GM21576 (cell line): ENCODE data around the gene TMEM225B.
A peak's percentile ranks its signal among the peaks of the same experiment; 100 is the strongest.
"Not testable (repeated sequence)": the region's sequence is repeated elsewhere in the genome, so short reads cannot be mapped to it uniquely, and the experiment has no call there.

Source experiments
- ATAC-seq: cut with Tn5 transposase; IDR thresholded peaks from one replicate; pipeline ENCODE4 v1.9.1; 2021; ENCODE audit warnings: mild to moderate bottlenecking, moderate library complexity; ENCODE audit not compliant: unreplicated experiment

The TMEM225B gene

GRCh38 chr7:99579281-99579955 is 18.6 kb upstream of the TMEM225B start:
- ATAC-seq: no peak

DNA sequence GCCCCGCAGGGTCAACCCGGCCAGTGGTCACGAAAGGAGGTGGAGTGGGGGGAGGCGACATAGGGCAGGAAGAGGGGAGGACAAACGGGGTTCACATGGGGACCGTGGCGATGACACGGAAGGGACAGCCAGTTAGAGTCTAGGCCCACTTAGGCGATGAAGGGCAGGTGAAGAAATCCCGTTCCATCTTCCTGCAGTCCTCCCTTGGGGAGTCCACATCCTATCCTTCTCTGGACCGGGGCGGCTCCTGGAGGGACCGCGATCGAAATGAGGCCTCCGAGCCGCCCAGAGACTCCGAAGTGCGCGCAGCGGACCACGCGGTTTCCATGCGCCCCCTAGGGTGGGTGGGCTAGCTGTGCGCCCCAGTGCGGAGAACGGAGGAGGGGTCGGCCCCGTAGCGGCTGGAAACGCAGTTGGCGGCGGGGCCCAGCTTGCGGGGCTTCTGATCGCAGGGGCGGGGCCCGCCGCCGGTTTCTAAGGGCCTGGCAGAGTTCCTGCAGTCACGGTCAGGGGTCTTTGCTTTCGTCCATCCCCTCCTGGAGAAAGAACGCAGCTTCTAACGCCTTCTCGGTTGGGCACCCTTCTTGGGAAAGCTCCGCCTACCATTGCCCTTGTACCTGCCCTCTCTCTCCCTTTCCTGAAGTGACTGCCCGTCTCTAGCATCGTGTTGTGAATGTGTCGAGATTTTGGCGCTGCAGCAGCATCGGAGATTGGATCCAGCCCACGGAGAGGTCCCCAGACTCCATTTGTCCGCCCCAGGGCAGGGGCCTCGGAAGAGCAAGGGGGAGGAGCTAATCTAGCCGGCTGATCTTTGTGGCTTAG is 17.9 kb upstream of the TMEM225B start:
- no peak for ATAC-seq

GRCh38 chr7:99580778-99581332 is 17.2 kb upstream of the TMEM225B start:
- ATAC-seq: not testable (repeated sequence)

DNA sequence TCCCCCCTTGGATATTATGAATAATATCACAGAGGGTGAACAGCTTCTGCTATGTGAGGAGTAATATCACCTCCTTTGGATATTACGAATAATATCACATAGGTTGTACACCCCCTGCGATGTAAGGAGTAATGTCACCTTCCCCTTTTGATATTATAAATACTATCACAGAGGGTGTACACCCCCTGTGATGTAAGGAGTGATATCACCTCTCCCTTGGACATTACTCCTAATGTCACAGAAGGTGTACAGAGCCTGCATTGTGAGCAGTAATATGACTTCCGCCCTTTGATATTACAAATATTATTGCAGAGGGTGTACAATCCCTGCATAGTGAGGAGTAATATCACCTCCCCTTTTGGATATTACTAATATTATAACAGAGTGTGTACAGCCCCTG is 9.2 kb upstream of the TMEM225B start:
- ATAC-seq: no peak

GRCh38 chr7:99594948-99595745 is 2.9 kb upstream of the TMEM225B start:
- ATAC-seq: no peak

GRCh38 chr7:99596408-99596955 is 1.6 kb upstream of the TMEM225B start:
- ATAC-seq: no peak

DNA sequence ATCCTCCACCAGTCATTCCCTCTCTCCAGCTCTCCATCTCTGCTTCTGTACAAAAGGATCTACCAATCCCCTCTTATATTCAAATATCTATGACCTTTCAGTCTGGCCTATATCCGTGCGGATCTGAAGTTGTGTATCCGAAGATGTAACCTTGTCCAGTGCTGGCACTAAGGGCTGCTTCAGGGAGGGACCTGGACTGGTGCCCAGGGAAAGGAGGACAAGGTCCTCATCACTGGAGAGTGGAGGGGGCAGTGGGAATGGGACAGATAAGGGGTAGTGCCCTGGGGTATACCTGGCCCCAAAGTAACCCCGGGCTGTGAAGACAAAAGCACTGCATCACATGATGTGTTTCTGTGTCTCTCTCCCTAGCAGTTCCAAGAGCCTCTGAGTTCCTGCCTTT is 1.8 kb downstream of the TMEM225B start:
- ATAC-seq: no peak

GRCh38 chr7:99601656-99602310 is 3.7 kb downstream of the TMEM225B start:
- ATAC-seq: no peak

GRCh38 chr7:99605527-99605926 is 7.5 kb downstream of the TMEM225B start:
- ATAC-seq: no peak

GRCh38 chr7:99606531-99606930 is 8.5 kb downstream of the TMEM225B start:
- no peak for ATAC-seq

GRCh38 chr7:99607548-99607947 is 9.5 kb downstream of the TMEM225B start:
- ATAC-seq: no peak

GRCh38 chr7:99614495-99614894 is 16.4 kb downstream of the TMEM225B start:
- ATAC-seq: no peak

DNA sequence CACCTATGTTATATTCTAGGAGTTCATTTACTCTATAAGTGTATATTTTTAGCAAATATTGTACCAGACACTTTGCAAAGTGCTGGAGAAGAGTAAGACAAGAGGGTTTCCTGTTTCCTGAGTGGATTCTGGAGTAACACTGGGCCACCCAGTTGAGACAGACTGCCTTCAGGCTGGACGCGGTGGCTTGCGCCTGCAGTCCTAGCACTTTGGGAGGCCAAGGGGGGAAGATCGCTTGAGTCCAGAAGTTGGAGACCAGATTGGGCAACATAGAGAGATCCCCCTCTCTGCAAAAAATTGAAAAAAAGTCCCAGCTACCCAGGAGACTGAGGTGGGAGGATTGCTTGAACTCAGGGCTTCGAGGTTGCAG is 17.9 kb downstream of the TMEM225B start:
- no peak for ATAC-seq

DNA sequence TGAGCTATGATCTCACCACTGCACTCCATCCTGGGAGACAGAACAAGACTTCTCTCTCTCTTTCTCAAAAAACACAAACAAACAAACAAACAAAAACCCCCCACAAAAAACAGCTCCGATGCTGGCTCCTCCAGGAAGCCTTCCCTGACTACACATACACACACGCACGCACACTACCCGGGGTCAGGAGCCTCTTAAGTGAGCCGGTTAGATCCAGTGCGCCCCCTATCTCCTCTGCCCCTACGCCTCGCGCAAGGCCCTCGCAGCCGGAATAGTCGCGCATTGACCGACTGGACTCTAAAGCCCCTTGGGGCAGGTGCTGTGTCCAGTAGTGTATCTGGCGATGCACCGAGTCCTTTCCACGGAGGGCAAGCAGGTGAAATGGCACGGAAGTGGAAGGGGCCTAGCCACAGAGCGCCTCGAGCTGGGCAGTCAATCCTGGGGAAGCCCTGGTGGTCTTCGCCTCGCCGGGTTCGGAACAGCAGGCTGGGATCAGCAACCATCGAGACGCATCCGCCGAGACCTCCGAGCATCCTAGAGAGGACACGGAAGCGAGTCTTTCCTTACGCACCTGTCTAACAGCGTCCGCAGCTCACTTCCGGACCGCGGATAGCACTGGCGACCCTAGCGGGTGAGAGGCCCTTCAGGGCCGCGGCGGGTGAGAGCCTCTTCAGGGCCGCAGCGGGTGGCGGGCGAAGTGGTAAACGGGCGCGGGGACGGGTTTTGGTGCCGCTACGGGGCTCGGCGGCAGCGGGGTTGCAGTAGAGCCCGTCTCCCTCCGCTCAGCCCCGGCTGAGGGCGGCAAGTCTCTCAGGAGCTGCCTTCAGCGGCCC is 18.5 kb downstream of the TMEM225B start, which contains the start of gene ZSCAN25:
ZSCAN25 (plus strand) TSS at position 588 of the 833 bp plus-strand sequence. CDS start 2,661 bp downstream, outside the sequence.
- peak; percentile 93 for ATAC-seq

DNA sequence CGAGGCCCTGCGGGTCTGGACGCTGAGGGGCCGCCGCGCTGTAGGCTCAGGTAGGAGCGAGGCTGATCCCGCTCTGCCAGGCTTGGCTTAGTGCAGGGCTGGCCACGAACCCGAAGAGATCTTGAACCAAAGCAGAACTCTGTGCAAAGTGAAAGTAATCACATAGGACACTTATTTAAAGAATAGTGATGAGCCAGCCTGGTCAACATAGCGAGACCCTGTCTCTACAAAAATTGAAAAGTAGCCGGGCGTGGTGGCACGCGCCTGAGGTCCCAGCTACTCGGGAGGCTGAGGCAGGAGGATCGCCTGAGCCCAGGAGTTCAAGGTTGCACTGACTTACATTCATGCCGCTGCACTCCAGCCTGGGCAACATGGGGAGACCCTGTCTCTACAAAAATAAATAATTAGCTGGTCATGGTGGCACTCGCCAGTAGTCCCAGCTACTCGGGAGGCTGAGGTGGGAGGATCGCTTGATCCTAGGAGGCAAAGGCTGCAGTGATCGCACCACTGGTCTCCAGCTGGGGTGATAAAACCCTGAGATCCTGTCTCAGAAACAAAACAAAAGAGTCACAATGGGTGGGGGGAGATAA is 19.2 kb downstream of the TMEM225B start:
- no peak for ATAC-seq

DNA sequence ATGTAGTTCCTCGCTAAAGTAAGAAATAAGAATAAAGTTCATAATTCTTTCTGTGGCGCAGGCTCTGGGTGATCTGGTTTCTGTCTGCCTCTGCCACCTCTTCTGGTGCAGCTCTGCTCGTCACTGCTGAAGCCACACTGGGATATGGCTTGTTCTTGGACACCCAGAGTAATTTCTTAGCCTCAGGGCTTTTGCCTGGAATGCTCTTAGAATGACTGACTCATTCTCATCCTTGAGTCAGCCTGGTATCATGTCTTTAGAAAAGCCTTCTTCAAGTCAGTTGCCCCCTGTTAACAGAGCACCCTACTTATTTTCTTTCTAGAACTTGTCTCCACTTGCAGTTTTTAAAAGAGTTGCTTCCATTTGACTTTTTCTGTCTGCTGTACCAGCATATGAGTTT is 20.7 kb downstream of the TMEM225B start:
- ATAC-seq: no peak

GRCh38 chr7:99619571-99620130 is 21.6 kb downstream of the TMEM225B start:
- no peak for ATAC-seq

DNA sequence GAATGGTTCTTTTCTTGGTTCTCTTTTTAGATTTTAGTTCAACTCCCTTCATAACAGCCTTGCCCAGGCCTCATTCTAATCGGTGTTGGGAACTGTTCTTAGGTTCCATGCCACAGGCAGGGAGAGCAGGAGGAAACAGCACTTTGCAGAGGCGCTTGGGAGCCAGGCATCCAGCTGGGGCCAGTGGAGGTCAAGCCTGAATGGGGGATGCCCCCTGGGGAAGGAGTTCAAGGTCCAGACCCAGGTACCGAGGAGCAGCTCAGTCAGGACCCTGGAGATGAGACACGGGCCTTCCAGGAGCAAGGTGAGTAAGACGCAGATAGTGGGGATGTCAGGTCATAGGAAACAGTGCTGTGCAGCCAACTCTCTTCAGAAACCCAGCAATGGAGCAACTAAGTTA is 23.2 kb downstream of the TMEM225B start:
- ATAC-seq: no peak

DNA sequence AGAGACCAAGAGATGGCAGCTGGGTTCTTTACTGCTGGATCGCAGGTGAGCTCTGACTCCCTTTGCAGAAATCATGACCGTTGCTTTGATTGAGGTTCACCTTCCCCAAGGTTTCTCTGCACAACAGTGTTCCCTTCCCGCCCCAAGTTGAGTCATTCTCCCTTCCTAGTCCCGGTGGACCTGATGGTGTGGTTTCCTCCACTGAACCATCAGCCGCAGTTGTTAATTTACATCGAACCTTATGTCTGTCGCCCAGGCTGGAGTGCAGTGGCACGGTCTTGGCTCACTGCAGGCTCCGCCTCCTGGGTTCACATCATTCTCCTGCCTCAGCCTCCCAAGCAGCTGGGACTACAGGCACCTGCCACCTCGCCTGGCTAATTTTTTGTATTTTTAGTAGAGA is 24.5 kb downstream of the TMEM225B start:
- no peak for ATAC-seq
